Activated CD4-positive, alpha-beta T cell treated with anti-CD3 and anti-CD28 coated beads, Interleukin-2, amount 10 ng/mL, durations not matched to agents 7 days and 5 days (primary cell): Measurements from ENCODE around the gene MIR17HG. TPM values are rescaled to one million over a fixed set of nuclear protein-coding genes. Genes with fewer than 3 reads are reported as not detected.

Experiments
- CTCF ChIA-PET: fragments of 350-600 bp; sonication (Branson Sonifier 250); formaldehyde crosslinking; loops from one replicate; lab custom pipeline; 2021; ENCODE audit warnings: antibody characterized with exemption; lab: Charles Lee
- POLR2A ChIA-PET: fragments of 350-600 bp; sonication (Branson Sonifier 250); formaldehyde crosslinking; loops from one replicate; lab custom pipeline; 2021; ENCODE audit warnings: antibody characterized with exemption; lab: Charles Lee
- DNase-seq: peaks from one replicate; pipeline ENCODE4 v3.0.0-alpha.2; 2020
- H3K27ac Mint-ChIP-seq: one replicate; pipeline ENCODE4 v1.8.0; 2021; ENCODE audit warnings: mild to moderate bottlenecking, moderate library complexity, mixed read lengths
- H3K27me3 Mint-ChIP-seq: one replicate; pipeline ENCODE4 v1.8.0; 2021; ENCODE audit warnings: mixed read lengths
- H3K36me3 Mint-ChIP-seq: one replicate; pipeline ENCODE4 v1.8.0; 2021; ENCODE audit warnings: low read depth, mixed read lengths
- H3K4me1 Mint-ChIP-seq: one replicate; pipeline ENCODE4 v1.8.0; 2021; ENCODE audit warnings: mixed read lengths
- H3K4me3 Mint-ChIP-seq: one replicate; pipeline ENCODE4 v1.8.0; 2021; ENCODE audit warnings: mild to moderate bottlenecking, moderate library complexity, mixed read lengths
- H3K9me3 Mint-ChIP-seq: one replicate; pipeline ENCODE4 v1.8.0; 2021; ENCODE audit warnings: mixed read lengths
- total RNA-seq, 2 experiments: library from RNA; stranded (reverse); gene quantifications; one replicate each; pipeline ENCODE4 v1.2.3, GENCODE V29; 2021

MIR17HG gene
- total RNA-seq, 2 experiments from 2014 or later: 8.1 to 8.7 TPM

DNA sequence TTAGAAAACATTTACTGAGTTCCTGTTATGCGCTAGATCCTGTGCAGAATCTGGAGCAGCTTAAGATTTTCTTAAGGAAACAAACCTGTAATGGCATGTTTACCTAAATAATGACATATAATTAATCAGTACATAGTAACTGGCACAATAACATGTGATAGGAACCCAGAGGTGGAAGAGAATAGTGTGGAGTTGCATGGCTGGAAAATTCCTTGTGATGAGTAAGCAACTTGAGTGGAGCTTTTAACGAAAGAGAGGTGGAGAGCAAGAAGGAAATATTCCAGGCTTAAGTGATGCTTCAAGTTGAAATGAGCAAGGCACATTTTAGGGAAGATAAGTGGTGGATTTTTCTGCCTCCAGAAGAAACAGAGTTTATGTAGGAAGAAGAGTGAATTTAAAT lies 41.7 kb downstream of the MIR17HG start:
- no peak for DNase-seq
- Mint-ChIP-seq H3K4me1 (no peaks in the 10 kb centered on the region), H3K9me3 (no peaks in the 10 kb centered on the region), H3K27ac (no peak overlapping the region), H3K4me3 (no peak overlapping the region), H3K36me3 (no peaks in the 10 kb centered on the region), H3K27me3 (peaks cover 42% of the 10 kb centered on the region)
- POLR2A ChIA-PET: no interaction called here
- CTCF ChIA-PET: no interaction called here

- H3K4me3 Mint-ChIP-seq: no peak overlapping the region
- no peak overlapping the region for H3K27ac Mint-ChIP-seq
- no peaks in the 10 kb centered on the region for H3K36me3 Mint-ChIP-seq
- H3K9me3 Mint-ChIP-seq: no peaks in the 10 kb centered on the region
- ChIA-PET POLR2A (no interaction called here), CTCF (no interaction called here)
- H3K4me1 Mint-ChIP-seq: peaks cover 14% of the 10 kb centered on the region
- no peak for DNase-seq
- peaks cover 67% of the 10 kb centered on the region for H3K27me3 Mint-ChIP-seq
Observed at GRCh38 chr13:91397595-91397994, 50.1 kb downstream of the MIR17HG start.

DNA sequence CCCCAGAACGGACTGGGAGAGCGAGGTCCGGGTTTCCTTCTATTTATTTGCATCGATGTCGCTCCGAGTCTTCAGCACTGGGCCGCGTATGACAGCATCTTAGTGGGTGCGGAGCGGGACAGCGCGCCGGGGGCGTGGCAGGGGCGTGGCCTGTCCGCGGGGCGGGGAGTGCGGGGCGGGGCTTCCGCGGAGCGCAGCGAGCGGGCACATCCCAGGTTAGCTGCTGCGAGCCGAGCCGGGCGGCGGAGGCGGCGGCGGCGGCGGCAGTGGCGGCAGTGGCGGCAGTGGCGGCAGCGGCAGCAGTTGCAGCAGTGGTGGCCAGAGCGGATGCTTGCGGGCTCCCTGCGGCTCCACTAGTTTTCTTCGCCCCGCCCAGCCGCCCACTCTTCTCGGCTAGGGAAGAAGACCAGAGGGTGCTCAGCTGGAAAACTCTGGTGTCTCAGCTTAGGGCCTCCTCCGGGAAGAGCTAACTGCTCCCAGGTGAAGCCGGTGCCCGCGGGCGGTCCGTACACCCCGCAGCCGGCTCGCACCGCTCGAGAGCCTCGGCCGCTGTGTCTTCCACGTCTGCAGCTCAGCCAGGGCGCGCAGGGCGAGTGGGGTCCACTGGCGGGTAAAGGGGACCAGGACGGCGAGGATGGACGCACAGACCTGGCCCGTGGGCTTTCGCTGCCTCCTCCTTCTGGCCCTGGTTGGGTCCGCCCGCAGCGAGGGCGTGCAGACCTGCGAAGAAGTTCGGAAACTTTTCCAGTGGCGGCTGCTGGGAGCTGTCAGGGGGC lies 51.1 kb downstream of the MIR17HG start, which contains the start of gene GPC5:
Gene GPC5 (plus strand): TSS at position 209 of the 776 bp plus-strand sequence.
- Mint-ChIP-seq H3K4me1 (peaks cover 14% of the 10 kb centered on the region), H3K36me3 (no peaks in the 10 kb centered on the region), H3K27ac (no peak within 1 kb of the TSS), H3K4me3 (peak within 1 kb of the TSS; percentile 60), H3K27me3 (peaks cover 76% of the 10 kb centered on the region), H3K9me3 (no peaks in the 10 kb centered on the region)
- CTCF ChIA-PET: no interaction called here
- peak; percentile 81 for DNase-seq
- POLR2A ChIA-PET: no interaction called here

- H3K4me1 Mint-ChIP-seq: peaks cover 14% of the 10 kb centered on the region
- no peaks in the 10 kb centered on the region for H3K36me3 Mint-ChIP-seq
- no peaks in the 10 kb centered on the region for H3K9me3 Mint-ChIP-seq
- CTCF ChIA-PET: no interaction called here
- no peak for DNase-seq
- H3K4me3 Mint-ChIP-seq: peak overlapping the region; percentile 51
- H3K27ac Mint-ChIP-seq: no peak overlapping the region
- POLR2A ChIA-PET: no interaction called here
- H3K27me3 Mint-ChIP-seq: peaks cover 69% of the 10 kb centered on the region
Observed at GRCh38 chr13:91399189-91400062, 51.9 kb downstream of the MIR17HG start.

DNA sequence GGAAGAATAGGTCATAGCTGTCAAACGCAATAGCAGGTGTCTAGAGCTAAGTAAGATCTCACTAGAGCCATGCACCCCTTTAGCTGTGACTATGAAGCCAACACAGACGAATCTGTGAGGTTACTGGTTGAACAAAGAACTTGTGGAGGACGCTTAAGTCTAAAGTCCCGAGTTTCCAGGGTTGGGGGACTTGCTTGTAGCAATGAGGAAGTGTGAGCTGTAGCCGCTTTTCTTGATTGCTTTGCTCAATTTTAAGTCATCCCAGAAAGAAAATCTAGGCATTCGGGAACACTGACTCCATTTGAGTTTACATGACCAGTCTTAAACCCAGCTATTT lies 52.5 kb downstream of the MIR17HG start:
- POLR2A ChIA-PET: no interaction called here

GRCh38 chr13:91400671-91401070 lies 53.2 kb downstream of the MIR17HG start:
- ChIA-PET POLR2A (no interaction called here), CTCF (no interaction called here)
- Mint-ChIP-seq H3K4me1 (peaks cover 14% of the 10 kb centered on the region), H3K4me3 (no peak overlapping the region), H3K27me3 (peaks cover 62% of the 10 kb centered on the region), H3K27ac (no peak overlapping the region), H3K36me3 (no peaks in the 10 kb centered on the region), H3K9me3 (no peaks in the 10 kb centered on the region)
- no peak for DNase-seq

More for the DNA sequence above, 52.5 kb downstream of the MIR17HG start:
- Mint-ChIP-seq H3K9me3 (no peaks in the 10 kb centered on the region), H3K4me3 (peak overlapping the region; percentile 10), H3K27ac (no peak overlapping the region), H3K36me3 (no peaks in the 10 kb centered on the region), H3K4me1 (peaks cover 14% of the 10 kb centered on the region), H3K27me3 (peaks cover 63% of the 10 kb centered on the region)
- CTCF ChIA-PET: no interaction called here
- no peak for DNase-seq

DNA sequence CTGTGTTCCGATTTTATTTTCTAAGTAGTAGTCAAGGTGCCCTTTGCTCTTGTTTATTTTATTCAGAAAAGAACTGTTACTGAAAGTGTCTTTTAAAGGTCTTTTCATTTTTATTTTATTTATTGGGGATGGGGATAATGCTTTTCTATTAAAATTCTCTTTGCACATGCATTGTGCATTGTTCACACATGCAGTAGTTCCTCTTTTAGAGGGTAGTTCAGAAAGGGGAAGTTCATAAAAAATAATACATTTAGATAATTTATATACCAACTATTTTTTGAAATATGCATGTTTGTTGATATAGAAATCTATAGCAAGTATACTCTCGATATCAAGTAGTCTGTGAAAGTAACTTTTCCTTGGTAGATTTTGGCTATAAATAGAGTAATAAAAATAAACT lies 54.4 kb downstream of the MIR17HG start:
- ChIA-PET POLR2A (no interaction called here), CTCF (no interaction called here)
- H3K36me3 Mint-ChIP-seq: no peaks in the 10 kb centered on the region
- no peak overlapping the region for H3K27ac Mint-ChIP-seq
- no peak overlapping the region for H3K4me3 Mint-ChIP-seq
- no peak for DNase-seq
- H3K27me3 Mint-ChIP-seq: peaks cover 54% of the 10 kb centered on the region
- H3K9me3 Mint-ChIP-seq: no peaks in the 10 kb centered on the region
- H3K4me1 Mint-ChIP-seq: peaks cover 14% of the 10 kb centered on the region

Other genes with a start within 250 kb of the MIR17HG start
- under 1 TPM in 1 of 2 experiments, not detected in 1; 0.06 TPM for gene GPC5, start 50.9 kb downstream of the MIR17HG start, total RNA-seq